Immature natural killer cell (primary cell): ENCODE measurements around the gene ATF7. TPM values are rescaled to one million over a fixed set of nuclear protein-coding genes. Genes with fewer than 3 reads are reported as not detected.
A peak's percentile ranks its signal among the peaks of the same experiment; 100 is the strongest.

Experiments
- DNase-seq, 3 donors: peaks; one replicate each; pipeline ENCODE4 v3.0.0; 2022; ENCODE audit warnings: mixed read lengths in 1 of 3
- H3K27ac Mint-ChIP-seq, 6 donors: one replicate each; pipeline ENCODE4 v1.8.0; 2020; ENCODE audit warnings: mixed read lengths in 6 of 6, mild to moderate bottlenecking in 5 of 6, inconsistent platforms in 4 of 6, moderate library complexity in 3 of 6
- H3K27me3 Mint-ChIP-seq, 3 donors: one replicate each; pipeline ENCODE4 v1.8.0; 2020 to 2021; ENCODE audit warnings: low read depth in 3 of 3, mild to moderate bottlenecking in 3 of 3, mixed read lengths in 3 of 3, moderate library complexity in 3 of 3, inconsistent platforms in 1 of 3
- H3K36me3 Mint-ChIP-seq, 3 donors: one replicate each; pipeline ENCODE4 v1.8.0; 2020; ENCODE audit warnings: mixed read lengths in 3 of 3, inconsistent platforms in 2 of 3, mild to moderate bottlenecking in 2 of 3
- H3K4me1 Mint-ChIP-seq, 2 donors: one replicate each; pipeline ENCODE4 v1.8.0; 2020; ENCODE audit warnings: inconsistent platforms in 2 of 2, mild to moderate bottlenecking in 2 of 2, mixed read lengths in 2 of 2, moderate library complexity in 1 of 2
- H3K4me3 Mint-ChIP-seq, 5 donors: one replicate each; pipeline ENCODE4 v1.8.0; 2020; ENCODE audit warnings: mild to moderate bottlenecking in 5 of 5, mixed read lengths in 5 of 5, inconsistent platforms in 3 of 5, moderate library complexity in 3 of 5
- H3K9me3 Mint-ChIP-seq, 6 donors: one replicate each; pipeline ENCODE4 v1.8.0; 2020; ENCODE audit warnings: mild to moderate bottlenecking in 6 of 6, mixed read lengths in 6 of 6, inconsistent platforms in 4 of 6, moderate library complexity in 3 of 6
- polyA plus RNA-seq, 3 donors: library from polyadenylated mRNA; unstranded; fragments of 300-500 nt; fragmentation: Illumina TruSeq; gene quantifications; one replicate each; pipeline ENCODE4 v1.2.3, GENCODE V29; 2021

The ATF7 gene
- 10 to 100 TPM; 17.6 to 23.9 (median 17.7) TPM for polyA plus RNA-seq

- no peaks in the 10 kb centered on the region for H3K9me3 Mint-ChIP-seq
- H3K4me1 Mint-ChIP-seq: peaks cover 41 to 52% of the 10 kb centered on the region in 2 donors
- peak within 1 kb of the TSS; percentile 97 to 99 (median 98) for H3K4me3 Mint-ChIP-seq
- H3K27me3 Mint-ChIP-seq: peaks cover 7 to 11% (median 9%) of the 10 kb centered on the region in 3 donors
- H3K36me3 Mint-ChIP-seq: no peaks in the 10 kb centered on the region
- peak; percentile 99 for DNase-seq
- H3K27ac Mint-ChIP-seq: peak within 1 kb of the TSS; percentile 95 to 98 (median 96)
Observed at GRCh38 chr12:53625946-53626701, at the start of gene ATF7. Gene ATF7, minus strand, starts transcription at chr12:53626382. Its CDS starts 25,382 bp downstream, at chr12:53601000.

- Mint-ChIP-seq H3K27me3 (peaks cover 9 to 18% (median 12%) of the 10 kb centered on the region in 3 donors), H3K36me3 (peaks cover 4 to 18% (median 6%) of the 10 kb centered on the region in 3 donors), H3K9me3 (no peaks in the 10 kb centered on the region), H3K27ac (peak overlapping the region; percentile 81 to 97 (median 93)), H3K4me1 (peaks cover 43 to 58% of the 10 kb centered on the region in 2 donors), H3K4me3 (peak overlapping the region; percentile 92 to 97 (median 96))
- no peak for DNase-seq
Observed at GRCh38 chr12:53674977-53675700, 49.0 kb upstream of the ATF7 start.

- Mint-ChIP-seq H3K4me1 (peaks cover 33 to 50% of the 10 kb centered on the region in 2 donors), H3K9me3 (no peaks in the 10 kb centered on the region), H3K27me3 (peaks cover 1 to 3% (median 3%) of the 10 kb centered on the region in 3 donors), H3K27ac (no peak overlapping the region), H3K36me3 (peaks cover 7 to 32% (median 16%) of the 10 kb centered on the region in 3 donors), H3K4me3 (no peak overlapping the region)
- DNase-seq: no peak
Observed at GRCh38 chr12:53670971-53671370, 44.8 kb upstream of the ATF7 start.

- no peak overlapping the region for H3K27ac Mint-ChIP-seq
- peaks cover 0 to 2% (median 0%) of the 10 kb centered on the region in 3 donors for H3K27me3 Mint-ChIP-seq
- H3K4me1 Mint-ChIP-seq: peaks cover 26 to 44% of the 10 kb centered on the region in 2 donors
- H3K9me3 Mint-ChIP-seq: no peaks in the 10 kb centered on the region
- no peak overlapping the region for H3K4me3 Mint-ChIP-seq
- no peak for DNase-seq
- H3K36me3 Mint-ChIP-seq: peaks cover 12 to 39% (median 20%) of the 10 kb centered on the region in 3 donors
Observed at GRCh38 chr12:53670308-53670707, 44.1 kb upstream of the ATF7 start.

GRCh38 chr12:53667080-53667479 lies 40.9 kb upstream of the ATF7 start:
- DNase-seq: no peak
- Mint-ChIP-seq H3K27ac (no peak overlapping the region), H3K4me1 (peaks cover 7 to 15% of the 10 kb centered on the region in 2 donors), H3K36me3 (peaks cover 23 to 44% (median 29%) of the 10 kb centered on the region in 3 donors), H3K27me3 (no peaks in the 10 kb centered on the region), H3K9me3 (no peaks in the 10 kb centered on the region), H3K4me3 (no peak overlapping the region)

GRCh38 chr12:53664936-53665335 lies 38.8 kb upstream of the ATF7 start:
- peaks cover 19 to 35% (median 21%) of the 10 kb centered on the region in 3 donors for H3K36me3 Mint-ChIP-seq
- no peak overlapping the region for H3K4me3 Mint-ChIP-seq
- DNase-seq: no peak
- H3K27me3 Mint-ChIP-seq: no peaks in the 10 kb centered on the region
- peaks cover 0 to 1% (median 0%) of the 10 kb centered on the region in 6 donors for H3K9me3 Mint-ChIP-seq
- H3K27ac Mint-ChIP-seq: peak overlapping the region in 1 of 6 donors; percentile 72
- peaks cover 0 to 7% of the 10 kb centered on the region in 2 donors for H3K4me1 Mint-ChIP-seq

GRCh38 chr12:53664191-53664590 lies 38.0 kb upstream of the ATF7 start:
- Mint-ChIP-seq H3K27me3 (no peaks in the 10 kb centered on the region), H3K27ac (peak overlapping the region in 1 of 6 donors; percentile 9), H3K9me3 (peaks cover 0 to 1% (median 0%) of the 10 kb centered on the region in 6 donors), H3K4me1 (no peaks in the 10 kb centered on the region), H3K4me3 (no peak overlapping the region), H3K36me3 (peaks cover 14 to 28% (median 19%) of the 10 kb centered on the region in 3 donors)
- DNase-seq: no peak

- Mint-ChIP-seq H3K4me3 (no peak overlapping the region), H3K4me1 (no peaks in the 10 kb centered on the region), H3K27me3 (peaks cover 0 to 2% (median 1%) of the 10 kb centered on the region in 3 donors), H3K27ac (no peak overlapping the region), H3K36me3 (peaks cover 6 to 13% (median 11%) of the 10 kb centered on the region in 3 donors), H3K9me3 (peaks cover 0 to 1% (median 0%) of the 10 kb centered on the region in 6 donors)
- DNase-seq: no peak
Observed at GRCh38 chr12:53660041-53660440, 33.9 kb upstream of the ATF7 start.

DNA sequence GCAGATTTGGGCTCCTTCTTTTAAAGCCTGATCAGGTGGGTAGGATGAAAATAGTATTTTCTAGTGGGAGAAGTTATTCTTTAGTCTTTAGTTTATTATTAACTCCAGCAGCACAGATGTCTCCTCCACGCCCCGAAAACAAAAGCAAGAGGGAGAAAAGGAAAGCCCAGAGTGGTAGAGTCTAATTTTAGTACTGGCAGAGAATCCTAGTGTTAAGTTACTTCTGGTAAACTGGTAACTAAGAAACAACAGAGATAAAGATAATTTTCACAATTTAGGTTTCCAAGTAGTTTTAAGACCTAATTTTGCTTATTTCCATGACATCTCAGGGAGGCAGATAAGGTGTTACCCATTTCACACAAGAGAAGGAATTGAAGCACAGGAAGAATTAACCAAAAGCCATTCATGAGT lies 33.4 kb upstream of the ATF7 start:
- H3K27ac Mint-ChIP-seq: no peak overlapping the region
- H3K4me3 Mint-ChIP-seq: no peak overlapping the region
- peaks cover 0 to 2% (median 1%) of the 10 kb centered on the region in 3 donors for H3K27me3 Mint-ChIP-seq
- peaks cover 0 to 1% (median 0%) of the 10 kb centered on the region in 6 donors for H3K9me3 Mint-ChIP-seq
- H3K4me1 Mint-ChIP-seq: no peaks in the 10 kb centered on the region
- peaks cover 4 to 10% (median 10%) of the 10 kb centered on the region in 3 donors for H3K36me3 Mint-ChIP-seq
- no peak for DNase-seq

DNA sequence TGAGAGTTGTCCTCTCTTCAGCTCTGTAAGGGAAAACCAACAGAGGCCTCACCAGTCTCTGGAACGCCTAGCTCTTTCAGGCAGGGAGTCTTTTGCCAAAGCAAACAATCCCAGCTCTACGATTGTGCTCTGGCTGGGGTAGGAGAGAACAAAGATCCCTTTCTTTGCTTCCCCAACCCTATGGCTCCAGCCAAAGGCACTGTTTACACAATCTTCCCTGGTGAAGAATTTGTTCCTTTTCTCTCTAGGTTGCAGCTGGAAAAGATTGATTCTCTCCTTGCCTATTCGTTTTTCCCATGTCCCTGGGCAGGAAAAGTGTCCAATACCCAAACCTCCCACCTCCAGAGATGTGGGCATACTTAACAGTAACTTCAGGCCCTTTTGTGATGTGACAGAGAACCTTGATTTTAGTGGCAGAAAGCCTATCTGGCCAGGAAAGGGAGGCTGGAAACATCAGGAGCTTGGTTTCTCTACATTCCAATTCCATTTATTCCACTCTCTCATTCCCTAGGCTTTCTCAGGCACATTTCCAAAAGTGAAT lies 32.9 kb upstream of the ATF7 start:
- H3K36me3 Mint-ChIP-seq: peaks cover 0 to 6% (median 6%) of the 10 kb centered on the region in 3 donors
- no peak for DNase-seq
- H3K4me3 Mint-ChIP-seq: no peak overlapping the region
- H3K27me3 Mint-ChIP-seq: peaks cover 0 to 2% (median 1%) of the 10 kb centered on the region in 3 donors
- peaks cover 0 to 1% (median 0%) of the 10 kb centered on the region in 6 donors for H3K9me3 Mint-ChIP-seq
- H3K4me1 Mint-ChIP-seq: no peaks in the 10 kb centered on the region
- H3K27ac Mint-ChIP-seq: no peak overlapping the region

GRCh38 chr12:53657041-53657440 lies 30.9 kb upstream of the ATF7 start:
- Mint-ChIP-seq H3K4me3 (no peak overlapping the region), H3K27me3 (peaks cover 0 to 2% (median 1%) of the 10 kb centered on the region in 3 donors), H3K9me3 (peaks cover 0 to 1% (median 0%) of the 10 kb centered on the region in 6 donors), H3K36me3 (no peaks in the 10 kb centered on the region), H3K4me1 (no peaks in the 10 kb centered on the region), H3K27ac (no peak overlapping the region)
- no peak for DNase-seq

DNA sequence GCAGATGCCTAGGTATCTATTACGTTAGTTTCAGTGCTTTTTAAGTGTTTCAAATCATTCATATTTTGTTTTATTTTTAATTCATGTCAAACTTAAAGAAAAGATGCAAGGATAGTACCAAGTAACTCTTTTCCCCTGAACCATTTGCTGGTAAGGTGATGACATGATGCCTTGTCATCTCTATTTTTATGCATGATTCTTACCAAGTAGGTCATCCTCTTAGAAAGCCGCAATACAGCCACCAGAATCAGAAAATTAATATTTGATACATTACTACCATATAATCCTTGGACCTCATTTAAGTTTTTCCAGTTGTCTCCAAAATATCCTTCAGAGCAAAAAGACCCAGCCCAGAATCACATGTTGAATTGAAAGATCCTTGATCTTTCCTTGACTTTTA lies 27.4 kb upstream of the ATF7 start:
- no peak for DNase-seq
- Mint-ChIP-seq H3K4me1 (no peaks in the 10 kb centered on the region), H3K27ac (no peak overlapping the region), H3K4me3 (no peak overlapping the region), H3K9me3 (peaks cover 0 to 2% (median 0%) of the 10 kb centered on the region in 6 donors), H3K36me3 (no peaks in the 10 kb centered on the region), H3K27me3 (peaks cover 0 to 2% (median 1%) of the 10 kb centered on the region in 3 donors)

GRCh38 chr12:53652366-53652765 lies 26.2 kb upstream of the ATF7 start:
- Mint-ChIP-seq H3K27ac (no peak overlapping the region), H3K4me3 (no peak overlapping the region), H3K9me3 (peaks cover 0 to 2% (median 0%) of the 10 kb centered on the region in 6 donors), H3K27me3 (peaks cover 0 to 1% (median 0%) of the 10 kb centered on the region in 3 donors), H3K36me3 (no peaks in the 10 kb centered on the region), H3K4me1 (no peaks in the 10 kb centered on the region)
- DNase-seq: no peak
